Endothelial cell of umbilical vein (primary cell): ENCODE results near the gene SAC3D1. TPM values are rescaled to one million over a fixed set of nuclear protein-coding genes. Genes with fewer than 3 reads are reported as not detected.

ENCODE experiments used
- BruUV-seq: library from RNA; stranded (reverse); fragments of 400-500 nt; replicated peaks from 2 replicates; lab custom pipeline; 2021; lab: Mats Ljungman, UMichigan
- CTCF ChIA-PET: fragments of 300-600, 350-600 bp; sonication (Branson Sonifier 250); formaldehyde crosslinking; loops from one replicate; lab custom pipeline; 2021; ENCODE audit warnings: antibody characterized with exemption, inconsistent platforms; lab: Charles Lee
- POLR2A ChIA-PET: fragments of 300-600, 350-600 bp; sonication (Branson Sonifier 250); formaldehyde crosslinking; loops from one replicate; lab custom pipeline; 2021; ENCODE audit warnings: antibody characterized with exemption, inconsistent platforms; lab: Charles Lee
- DNase-seq: peaks from one replicate; pipeline ENCODE4 v3.0.0-alpha.2; 2011; ENCODE audit warnings: low read depth, low spot score
- FAIRE-seq: peaks from 2 replicates; lab custom pipeline; 2011; peaks lifted over from hg19 to GRCh38; lab: Jason Lieb, UNC
- H2AFZ ChIP-seq: 2 replicates; pipeline ENCODE4 v1.6.0; 2012; ENCODE audit warnings: low read depth, low read length, control low read depth, inconsistent platforms
- H3K27ac ChIP-seq: 2 replicates; pipeline ENCODE4 v1.5.1; 2011; ENCODE audit warnings: low read depth, mild to moderate bottlenecking, control low read depth, low read length, moderate library complexity; ENCODE audit not compliant: insufficient read depth
- H3K27me3 ChIP-seq, 2 experiments: 2 replicates each; pipeline versions ENCODE4 v1.6.0 to v1.6.1; 2011; ENCODE audit warnings: low read length in 2 of 2, mixed read lengths in 1 of 2; ENCODE audit not compliant: control insufficient read depth in 2 of 2, insufficient read depth in 2 of 2
- H3K36me3 ChIP-seq, 2 experiments: 2 replicates in 1 of 2; 3 replicates in 1 of 2; pipeline ENCODE4 v1.5.1; 2011; ENCODE audit warnings: low read length in 2 of 2, mild to moderate bottlenecking in 1 of 2, moderate library complexity in 1 of 2; ENCODE audit not compliant: control insufficient read depth in 2 of 2, insufficient read depth in 2 of 2; ENCODE audit errors: extremely low read depth in 1 of 2
- H3K4me1 ChIP-seq: 3 replicates; pipeline ENCODE4 v1.5.1; 2011; ENCODE audit warnings: mild to moderate bottlenecking, low read length; ENCODE audit not compliant: control insufficient read depth, insufficient read depth; ENCODE audit errors: extremely low read depth
- H3K4me2 ChIP-seq: 2 replicates; pipeline ENCODE4 v1.6.1; 2011; ENCODE audit warnings: low read length, control low read depth, mixed read lengths; ENCODE audit not compliant: insufficient read depth
- H3K4me3 ChIP-seq, 3 experiments: fragments of 200-600 bp in 1 of 3; sonication (generic), shearing (Covaris generic) in 1 of 3; replicated peaks in 1 of 3; 2 replicates each; pipeline ENCODE4 v1.5.1; 2011 to 2016; ENCODE audit warnings: control low read depth in 3 of 3, low read length in 3 of 3, mild to moderate bottlenecking in 2 of 3, inconsistent platforms in 1 of 3, low read depth in 1 of 3, moderate library complexity in 1 of 3; ENCODE audit not compliant: insufficient read depth in 1 of 3
- H3K79me2 ChIP-seq: 2 replicates; pipeline ENCODE4 v1.6.0; 2012; ENCODE audit warnings: low read length, inconsistent platforms; ENCODE audit not compliant: control insufficient read depth, insufficient read depth
- H3K9ac ChIP-seq: replicated peaks from 2 replicates; pipeline ENCODE3; 2011; ENCODE audit warnings: low read length, control low read depth; ENCODE audit not compliant: insufficient read depth; ENCODE audit errors: extremely low read depth
- H3K9me1 ChIP-seq: replicated peaks from 3 replicates; pipeline ENCODE4 v1.6.0; 2011; ENCODE audit warnings: mild to moderate bottlenecking, low read length; ENCODE audit not compliant: control insufficient read depth, insufficient read depth; ENCODE audit errors: extremely low read depth
- H3K9me3 ChIP-seq: replicated peaks from 2 replicates; pipeline ENCODE4 v1.5.1; 2012; ENCODE audit warnings: low read length, inconsistent platforms; ENCODE audit not compliant: control insufficient read depth, insufficient read depth
- H4K20me1 ChIP-seq: replicated peaks from 2 replicates; pipeline ENCODE3; 2011; ENCODE audit warnings: mild to moderate bottlenecking, low read length; ENCODE audit not compliant: control insufficient read depth, insufficient read depth; ENCODE audit errors: extremely low read depth
- CTCF ChIP-seq, 2 donors: IDR thresholded peaks; 1 replicate in 1 of 2; 2 replicates in 1 of 2; pipeline ENCODE4 v1.5.1; 2011; ENCODE audit warnings: low read length in 2 of 2, mild to moderate bottlenecking in 2 of 2, moderate library complexity in 2 of 2, control low read depth in 1 of 2, inconsistent platforms in 1 of 2, low read depth in 1 of 2; ENCODE audit not compliant: insufficient read depth in 1 of 2; ENCODE audit errors: extremely low read depth in 1 of 2
- EZH2 ChIP-seq: IDR thresholded peaks from 2 replicates; pipeline ENCODE4 v1.6.1; 2012; ENCODE audit warnings: borderline replicate concordance, low read depth, mild to moderate bottlenecking, moderate library complexity, low read length, inconsistent platforms; ENCODE audit not compliant: severe bottlenecking
- FOS ChIP-seq: IDR thresholded peaks from 2 replicates; pipeline ENCODE4 v1.6.1; 2011; ENCODE audit warnings: mild to moderate bottlenecking, low read length, moderate library complexity, borderline replicate concordance; ENCODE audit not compliant: insufficient read depth
- GATA2 ChIP-seq: IDR thresholded peaks from 2 replicates; pipeline ENCODE4 v1.7.0; 2011; ENCODE audit warnings: low read depth, mild to moderate bottlenecking, moderate library complexity, mixed read lengths, low read length; ENCODE audit not compliant: insufficient read length, insufficient read depth
- JUN ChIP-seq: IDR thresholded peaks from 2 replicates; pipeline ENCODE4 v1.6.1; 2011; ENCODE audit warnings: borderline replicate concordance, low read depth; ENCODE audit not compliant: insufficient read length, insufficient read depth
- MAX ChIP-seq: IDR thresholded peaks from 2 replicates; pipeline ENCODE4 v1.6.1; 2011; ENCODE audit not compliant: insufficient read depth, insufficient read length
- MYC ChIP-seq: IDR thresholded peaks from one replicate; pipeline ENCODE4 v1.6.1; 2011; ENCODE audit warnings: mild to moderate bottlenecking, low read depth, low read length
- POLR2A ChIP-seq: IDR thresholded peaks from 2 replicates; pipeline ENCODE4 v1.6.1; 2012; ENCODE audit warnings: low read depth, mild to moderate bottlenecking, control low read depth, low read length
- POLR2AphosphoS5 ChIP-seq: IDR thresholded peaks from 2 replicates; pipeline ENCODE4 v1.6.1; 2012; ENCODE audit warnings: low read depth, mild to moderate bottlenecking, control low read depth, low read length, moderate library complexity; ENCODE audit not compliant: insufficient read depth
- dilution Hi-C: fragments of 300-500 bp; cut with MboI; formaldehyde crosslinking; loops from one replicate; pipeline ENCODE4 v1.15.0; 2019; ENCODE audit warnings: low sequenced_read_pairs; ENCODE audit not compliant: extremely low pct_ligation_motif_present
- intact Hi-C: fragments of 100-400 bp; cut with micrococcal nuclease; formaldehyde crosslinking; loops from one replicate; pipeline ENCODE4 v1.10.0; 2022
- polyA plus RNA-seq, 4 experiments: library from polyadenylated mRNA; depleted of rRNA in 3 of 4; stranded (reverse) in 3 of 4; unstranded in 1 of 4; fragments of >200 nt; gene quantifications; 2 replicates each; pipeline versions ENCODE4 v1.2.1 to v1.2.3, GENCODE V29; 2011 to 2012; ENCODE audit warnings: missing spikeins in 1 of 4
- total RNA-seq: library from RNA; stranded (reverse); gene quantifications from 2 replicates; pipeline ENCODE4 v1.2.3, GENCODE V29; 2021

SAC3D1 gene
- total and polyA plus RNA-seq, 2 donors (not counting 3 experiments of a cell fraction or from before 2014, with no cell fraction given): 16.6 to 17.0 TPM

DNA sequence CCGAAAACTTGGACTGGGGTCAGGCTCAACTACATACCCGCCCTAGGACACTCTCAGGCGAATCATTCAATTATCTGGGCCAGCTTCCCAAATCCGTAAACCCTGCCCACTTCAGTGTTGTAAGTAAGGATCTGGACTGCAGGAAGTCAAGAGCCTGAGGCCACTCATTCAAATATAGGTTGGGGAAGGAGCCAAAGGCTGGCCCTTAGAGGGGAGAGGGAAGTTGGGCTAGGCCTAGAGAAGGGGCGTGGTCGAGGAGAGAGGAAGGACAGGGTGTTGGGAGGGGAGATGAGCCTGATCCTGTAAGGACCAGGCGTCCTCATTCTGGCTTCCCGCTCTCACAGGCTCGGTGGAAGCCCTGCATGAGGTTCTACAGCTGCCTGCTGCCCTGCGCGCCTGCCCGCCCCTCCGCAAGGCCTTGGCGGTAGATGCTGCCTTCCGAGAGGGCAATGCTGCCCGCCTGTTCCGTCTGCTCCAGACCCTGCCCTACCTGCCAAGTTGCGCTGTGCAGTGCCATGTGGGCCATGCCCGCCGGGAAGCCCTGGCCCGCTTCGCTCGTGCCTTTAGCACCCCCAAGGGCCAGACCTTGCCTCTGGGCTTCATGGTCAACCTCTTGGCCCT, 3.0 kb downstream of the SAC3D1 start:
- Histone ChIP-seq H3K36me3 (peaks cover 2 to 10% of the 10 kb centered on the region in 2 experiments), H3K27me3 (no peaks in the 10 kb centered on the region), H3K27ac (no peak overlapping the region), H3K9me1 (no peaks in the 10 kb centered on the region), H3K4me3 (no peak overlapping the region), H2AFZ (no peak overlapping the region), H3K4me1 (peaks cover 15% of the 10 kb centered on the region), H3K4me2 (no peak overlapping the region), H3K79me2 (no peaks in the 10 kb centered on the region), H3K9me3 (no peaks in the 10 kb centered on the region), H4K20me1 (no peaks in the 10 kb centered on the region), H3K9ac (no peak overlapping the region)
- intact Hi-C loops (no loop called here), dilution Hi-C loops (no loop called here)
- FAIRE-seq (no peak), DNase-seq (no peak)
- BruUV-seq: no TSS peak
- TF ChIP-seq POLR2AphosphoS5: no peak
- no peak for TF ChIP-seq JUN
- TF ChIP-seq FOS: no peak
- no peak for TF ChIP-seq MYC
- TF ChIP-seq GATA2: no peak
- TF ChIP-seq EZH2: no peak
- no peak for TF ChIP-seq MAX
- TF ChIP-seq CTCF (IDR thresholded peaks at IDR 0.05; ENCODE audit: extremely low read depth in 1 of 2, insufficient read depth in 1 of 2, low read depth in 1 of 2, low read length in 2 of 2): no peak
- no peak for TF ChIP-seq POLR2A
- POLR2A ChIA-PET: no interaction called here
- CTCF ChIA-PET: no interaction called here
